Subcutaneous adipose tissue (tissue), 4 donors: Measurements from ENCODE around the gene BEND3. TPM values are rescaled to one million over a fixed set of nuclear protein-coding genes. Genes with fewer than 3 reads are reported as not detected.

Experiments used
- total RNA-seq, 4 donors: library from RNA; depleted of rRNA; stranded (reverse); fragments of >200 nt; gene quantifications; one replicate each; pipeline ENCODE4 v1.1.0, GENCODE V29; 2016
- TF ChIP-seq, protein P1 (sequence below): fragments of 450-650 bp; IDR thresholded peaks from one replicate; pipeline ENCODE4 v1.5.1; 2016; ENCODE audit warnings: low read depth, mild to moderate bottlenecking, control low read depth, antibody characterized with exemption, moderate library complexity

BEND3 gene
- total RNA-seq, 4 donors from 2014 or later: 0.66 to 1.1 (median 0.92) TPM

DNA sequence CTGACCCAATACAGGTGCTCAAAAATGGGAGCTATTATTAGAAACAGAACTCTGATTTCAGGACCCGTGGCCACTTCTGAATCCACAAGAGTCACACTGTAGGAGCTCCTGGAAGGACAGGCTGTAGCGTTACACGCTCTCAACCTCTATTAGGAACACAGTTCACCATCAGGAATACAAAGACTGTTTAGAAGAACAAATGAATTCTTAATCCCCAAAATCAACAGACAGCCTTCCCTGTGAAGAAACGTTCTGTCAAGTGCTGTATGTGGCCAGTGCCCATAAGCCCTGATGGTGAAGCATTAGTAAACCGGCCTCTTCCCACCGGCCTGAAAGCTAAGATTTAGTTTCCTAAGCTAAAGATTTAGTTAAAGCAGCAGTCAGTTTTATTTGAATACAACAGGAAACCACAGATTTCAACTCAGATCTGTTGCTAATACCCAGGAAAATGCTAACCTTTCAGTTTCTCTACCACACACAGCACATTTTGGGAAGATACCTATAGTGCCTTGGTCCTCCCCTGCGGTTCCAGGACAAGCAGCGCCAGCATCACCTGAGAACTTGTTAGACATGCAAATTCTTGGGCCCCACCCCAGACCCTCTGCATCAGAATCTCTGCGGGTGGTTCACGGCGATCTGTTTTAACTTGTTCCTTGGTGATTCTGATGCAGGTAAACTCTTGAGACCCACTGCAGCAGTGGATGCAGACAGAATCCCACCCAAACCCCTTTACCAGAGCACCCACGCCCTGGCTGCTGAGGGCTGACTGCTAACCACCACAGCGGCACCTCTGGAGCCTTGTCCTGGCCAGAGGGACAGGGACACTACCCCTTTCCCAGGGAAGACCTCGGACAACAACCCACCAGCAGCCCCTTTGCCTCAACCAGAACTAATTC, 53.9 kb downstream of the BEND3 start:
- TF ChIP-seq, protein P1, sequence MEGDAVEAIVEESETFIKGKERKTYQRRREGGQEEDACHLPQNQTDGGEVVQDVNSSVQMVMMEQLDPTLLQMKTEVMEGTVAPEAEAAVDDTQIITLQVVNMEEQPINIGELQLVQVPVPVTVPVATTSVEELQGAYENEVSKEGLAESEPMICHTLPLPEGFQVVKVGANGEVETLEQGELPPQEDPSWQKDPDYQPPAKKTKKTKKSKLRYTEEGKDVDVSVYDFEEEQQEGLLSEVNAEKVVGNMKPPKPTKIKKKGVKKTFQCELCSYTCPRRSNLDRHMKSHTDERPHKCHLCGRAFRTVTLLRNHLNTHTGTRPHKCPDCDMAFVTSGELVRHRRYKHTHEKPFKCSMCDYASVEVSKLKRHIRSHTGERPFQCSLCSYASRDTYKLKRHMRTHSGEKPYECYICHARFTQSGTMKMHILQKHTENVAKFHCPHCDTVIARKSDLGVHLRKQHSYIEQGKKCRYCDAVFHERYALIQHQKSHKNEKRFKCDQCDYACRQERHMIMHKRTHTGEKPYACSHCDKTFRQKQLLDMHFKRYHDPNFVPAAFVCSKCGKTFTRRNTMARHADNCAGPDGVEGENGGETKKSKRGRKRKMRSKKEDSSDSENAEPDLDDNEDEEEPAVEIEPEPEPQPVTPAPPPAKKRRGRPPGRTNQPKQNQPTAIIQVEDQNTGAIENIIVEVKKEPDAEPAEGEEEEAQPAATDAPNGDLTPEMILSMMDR: no peak

DNA sequence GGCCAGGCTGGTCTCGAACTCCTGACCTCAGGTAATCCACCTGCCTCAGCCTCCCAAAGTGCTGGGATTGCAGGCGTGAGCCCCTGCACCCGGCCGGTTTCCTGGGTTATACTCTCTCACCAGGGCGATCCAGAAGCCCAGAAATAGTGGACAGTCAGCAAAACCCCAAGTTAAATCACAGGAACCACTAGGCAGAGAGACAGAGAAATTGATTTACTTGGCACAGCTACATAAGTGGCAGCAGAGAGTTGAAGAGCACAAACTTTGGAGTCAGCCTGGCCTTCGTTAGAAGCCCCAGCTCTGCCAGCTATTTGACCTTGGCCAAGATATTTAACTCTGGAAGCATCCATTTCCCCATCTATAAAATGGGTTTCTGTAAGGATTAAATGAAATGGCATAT, 54.6 kb downstream of the BEND3 start:
- TF ChIP-seq, protein P1: no peak

DNA sequence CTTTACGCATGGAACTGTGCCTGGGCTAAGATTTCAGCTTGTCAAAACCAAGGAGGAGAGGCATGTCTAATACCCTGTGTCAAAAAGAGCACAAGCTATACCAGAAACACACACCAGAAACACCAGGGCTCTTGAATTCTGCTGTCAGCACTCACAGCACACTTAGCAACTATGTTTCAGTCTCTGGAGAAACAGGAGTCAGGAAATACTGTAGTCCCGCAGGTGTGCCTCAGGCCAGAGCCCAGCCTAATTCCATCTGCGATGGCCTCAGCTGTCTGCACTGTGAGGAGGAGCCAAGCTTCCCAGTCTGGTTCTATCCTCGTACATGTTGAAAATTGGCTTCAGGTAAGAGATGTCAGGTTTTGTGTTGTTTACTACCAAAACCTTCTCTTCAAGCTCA, 55.7 kb downstream of the BEND3 start:
- TF ChIP-seq, protein P1: no peak

DNA sequence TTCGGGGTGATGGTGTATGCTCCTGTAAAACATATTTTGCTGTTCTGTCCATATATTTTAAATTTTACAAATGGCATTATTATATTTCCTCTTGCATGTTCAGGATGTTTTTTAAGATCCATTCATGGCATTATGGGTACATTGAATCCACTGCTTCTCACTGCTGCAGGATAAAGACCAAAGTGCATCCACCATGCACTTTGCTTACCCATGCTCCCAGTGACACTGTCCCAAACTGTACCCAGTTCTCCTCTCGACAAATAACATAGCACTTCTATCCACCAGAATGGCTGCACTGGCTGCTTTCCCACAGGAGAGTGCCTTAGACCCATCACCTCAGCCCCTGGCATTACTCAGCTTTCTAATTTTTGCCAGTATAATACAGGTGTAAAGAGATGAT, 57.6 kb downstream of the BEND3 start:
- TF ChIP-seq, protein P1: no peak

DNA sequence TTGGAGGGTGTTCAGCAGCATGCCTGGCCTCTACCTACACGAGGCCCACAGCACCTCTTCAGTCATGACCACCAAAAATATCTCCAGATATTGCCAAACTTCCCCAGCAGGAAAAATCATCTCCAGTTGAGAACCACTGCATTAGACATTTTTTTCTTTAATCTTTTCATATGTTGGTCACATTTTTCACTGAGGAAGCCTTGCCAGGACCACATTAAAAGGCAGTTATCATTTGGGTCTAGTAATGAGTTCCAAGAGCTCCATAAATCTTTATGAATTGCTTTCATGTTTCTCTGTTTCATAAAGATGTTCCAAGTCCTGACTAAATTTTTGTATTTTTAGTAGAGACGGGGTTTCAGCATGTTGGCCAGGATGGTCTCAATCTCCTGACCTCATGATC, 58.5 kb downstream of the BEND3 start:
- TF ChIP-seq, protein P1: no peak

DNA sequence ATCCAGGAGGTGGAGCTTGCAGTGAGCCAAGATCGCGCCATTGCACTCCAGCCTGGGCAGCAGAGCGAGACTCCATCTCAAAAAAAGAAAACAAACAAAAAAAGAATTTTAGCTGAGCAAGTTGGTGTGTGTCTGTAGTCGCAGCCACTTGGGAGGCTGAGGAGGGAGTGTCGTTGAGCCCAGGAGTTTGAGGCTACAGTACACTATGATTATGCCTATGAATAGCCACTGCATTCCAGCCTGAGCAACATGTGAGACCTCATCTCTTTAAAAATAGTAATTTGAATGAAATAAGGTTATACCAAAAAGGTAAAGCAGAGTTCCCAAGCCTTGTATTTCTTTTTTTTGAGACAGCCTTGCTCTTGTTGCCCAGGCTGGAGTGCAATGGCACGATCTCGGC, 67.5 kb downstream of the BEND3 start:
- TF ChIP-seq, protein P1: no peak

DNA sequence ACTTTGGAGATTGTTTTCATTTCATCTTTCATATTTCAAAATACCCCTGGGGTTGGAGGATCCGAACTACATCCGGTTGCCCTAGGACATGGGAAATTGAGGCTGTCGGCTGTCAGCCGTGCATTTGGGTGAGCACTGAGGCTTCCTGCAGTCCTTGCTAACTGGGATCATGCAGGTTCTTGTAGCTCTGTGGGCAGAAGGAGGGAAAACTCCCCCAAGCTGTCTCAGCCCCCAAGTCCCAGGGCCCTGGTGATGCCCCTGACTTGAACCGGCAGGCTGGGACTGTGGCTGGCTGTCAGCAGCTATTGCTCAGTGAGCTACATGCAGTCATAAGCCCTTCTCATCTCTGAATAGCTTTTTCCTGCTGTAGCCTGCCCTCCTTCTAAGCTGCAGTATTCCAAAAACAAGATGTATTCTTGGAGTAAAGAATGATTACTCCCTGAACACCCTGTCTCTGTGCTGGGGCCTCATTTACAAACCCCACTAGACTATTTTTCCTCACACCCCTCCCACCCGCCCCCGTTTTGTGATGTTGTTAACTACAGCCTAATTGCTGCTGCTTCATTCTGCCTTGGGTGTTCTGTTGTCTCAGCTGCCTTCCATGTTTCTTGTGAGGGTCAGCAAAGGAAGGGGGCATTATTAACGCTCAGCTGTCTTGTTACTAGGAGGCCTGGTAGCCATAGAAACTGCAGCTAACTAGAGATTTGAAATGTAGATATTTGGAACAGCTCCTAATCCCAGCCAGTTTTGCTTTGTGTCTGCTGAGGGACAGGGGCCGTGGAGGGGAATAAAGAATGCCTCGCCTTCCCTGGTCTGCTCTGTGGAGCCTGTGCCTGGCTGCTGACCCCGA, 69.3 kb downstream of the BEND3 start:
- TF ChIP-seq, protein P1: no peak
